HS-5 (cell line): ENCODE results near the gene NT5C1A.

ENCODE experiments used
- DNase-seq: peaks from one replicate; pipeline ENCODE4 v3.0.0-alpha.2; 2012; ENCODE audit warnings: low read depth

NT5C1A gene

DNA sequence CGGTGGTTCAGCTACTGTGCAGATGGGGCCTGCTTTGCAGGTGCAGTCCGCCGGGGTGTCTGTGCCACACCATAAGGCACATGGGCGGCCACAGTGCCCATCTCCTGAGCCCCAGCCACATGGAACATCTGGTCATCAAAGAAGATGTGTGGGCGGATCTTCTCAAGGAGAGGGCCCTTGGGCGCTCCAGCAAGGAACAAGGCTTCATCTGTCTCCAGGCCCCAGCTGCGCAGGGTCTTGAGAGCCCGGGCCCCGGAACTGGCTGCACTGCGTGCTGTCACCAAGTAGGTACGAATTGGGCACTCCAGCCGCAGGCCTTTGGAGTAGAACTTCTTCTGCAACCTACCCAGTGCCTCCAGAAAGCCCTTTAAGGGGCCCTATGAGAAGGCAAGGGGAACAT lies 12.8 kb downstream of the NT5C1A start:
- DNase-seq: no peak

DNA sequence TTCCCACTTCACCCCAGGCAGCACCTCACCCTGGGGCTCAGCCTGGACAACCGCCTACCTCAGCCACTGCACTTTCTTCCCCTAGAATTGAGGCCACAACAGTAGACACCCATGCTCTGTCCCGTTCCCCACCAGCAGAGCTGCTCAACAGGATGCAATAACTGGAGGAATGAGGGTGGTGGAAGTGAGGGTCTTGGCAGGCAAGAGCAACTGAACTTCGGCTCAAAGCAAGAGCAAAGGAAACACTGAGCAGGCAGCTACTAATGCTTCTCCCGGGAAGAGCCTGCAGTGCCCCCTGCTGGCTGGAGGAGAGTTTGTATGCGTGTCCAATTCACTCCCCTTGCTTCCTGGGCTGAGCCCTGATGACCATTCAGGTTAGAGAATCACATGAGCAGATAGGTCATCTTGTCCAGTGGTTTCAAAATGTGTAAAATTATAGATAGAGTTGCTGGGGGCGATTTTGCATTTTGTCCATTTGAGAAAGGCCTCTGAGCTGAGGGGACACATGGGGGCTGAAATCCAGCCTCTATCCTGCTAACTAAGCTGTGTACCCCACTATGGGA lies 13.9 kb downstream of the NT5C1A start:
- no peak for DNase-seq

DNA sequence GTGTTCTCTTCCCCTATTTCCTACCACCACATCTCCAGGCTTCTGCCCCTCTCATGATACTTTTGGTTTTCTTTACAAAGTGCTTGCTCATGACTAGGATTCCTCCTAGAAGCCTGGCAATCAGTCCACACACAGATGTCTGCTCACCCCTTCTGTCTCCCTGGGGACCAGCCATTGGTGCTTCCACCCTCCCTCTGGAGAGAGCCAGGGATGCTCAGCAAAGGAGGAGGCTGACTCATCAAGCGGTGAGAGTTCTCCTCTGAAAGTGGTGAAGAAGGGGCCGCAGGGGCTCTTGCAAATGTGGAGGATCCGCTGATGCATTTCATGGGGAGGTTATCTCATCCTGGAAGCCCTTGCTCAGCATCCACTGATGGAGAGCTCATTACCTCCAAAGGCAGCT lies 14.5 kb downstream of the NT5C1A start:
- no peak for DNase-seq

DNA sequence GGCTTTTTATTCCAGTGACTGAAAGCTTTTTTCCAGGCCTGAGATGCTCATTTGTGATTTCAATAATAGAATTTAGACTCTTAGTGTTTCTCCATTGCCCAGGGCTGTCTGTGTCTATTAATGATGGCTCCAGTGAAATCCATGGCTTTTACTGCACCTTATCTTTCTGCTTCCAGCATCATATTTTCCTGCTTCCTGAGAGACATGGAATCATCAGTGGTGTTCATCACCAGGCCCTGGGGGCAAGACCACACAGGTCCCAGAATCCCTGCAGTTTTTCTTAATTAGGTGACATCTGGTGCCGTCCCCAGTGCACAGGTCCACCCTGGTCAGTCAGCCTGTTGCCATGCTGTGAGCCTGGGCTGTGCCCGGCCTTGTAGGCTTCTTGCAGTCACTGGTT lies 15.5 kb downstream of the NT5C1A start:
- DNase-seq: no peak

DNA sequence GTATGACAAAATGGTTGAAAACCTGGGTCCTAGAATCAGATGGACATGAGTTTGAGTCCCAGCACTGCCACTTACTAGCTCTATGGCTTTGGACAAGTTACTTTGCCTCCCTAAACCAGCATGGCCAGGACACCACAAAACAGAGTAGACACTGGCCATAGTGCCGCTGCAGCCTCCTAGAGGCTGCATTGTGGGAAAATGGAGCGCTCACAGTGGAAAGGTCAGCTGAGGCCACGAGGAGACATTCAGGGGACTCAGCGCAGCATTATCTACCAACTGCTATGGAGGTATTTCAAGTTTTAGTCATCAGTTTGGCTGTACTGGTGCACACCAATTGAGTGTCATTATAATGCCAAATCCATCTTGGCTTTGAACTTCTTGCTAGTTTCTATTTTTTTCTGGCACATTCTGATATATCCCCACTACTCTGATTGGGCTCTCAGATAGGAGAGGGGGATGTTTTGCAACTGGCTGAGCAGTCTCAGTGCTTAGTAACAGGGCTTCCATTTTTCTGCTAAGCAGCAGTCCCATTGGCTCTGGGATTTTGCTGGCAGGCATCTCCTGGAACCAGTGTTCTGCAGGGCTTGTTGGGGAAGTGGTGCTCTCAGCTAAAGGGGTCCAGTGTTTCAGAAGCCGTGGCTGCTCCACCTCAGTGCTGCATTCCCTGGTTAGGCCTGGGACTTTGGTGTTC lies 16.2 kb downstream of the NT5C1A start:
- no peak for DNase-seq

DNA sequence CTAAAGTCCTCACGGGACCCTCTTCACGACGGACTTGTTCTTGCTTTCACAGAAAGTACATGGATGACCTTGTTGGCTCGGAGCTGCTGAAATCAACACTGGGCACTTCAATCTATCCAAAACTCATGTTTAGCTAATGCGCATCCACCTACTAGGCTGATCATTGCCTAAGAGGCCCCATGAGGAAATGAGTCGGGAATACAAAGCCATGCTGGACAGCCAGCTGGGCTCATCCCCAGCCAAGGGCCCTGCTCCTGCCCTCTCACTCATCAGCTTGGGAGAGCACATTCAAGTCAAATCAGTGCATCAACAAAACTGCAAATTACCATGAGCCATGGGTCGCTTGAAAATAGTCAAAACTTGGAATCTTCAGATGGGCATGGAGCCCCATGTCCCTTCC lies 17.6 kb downstream of the NT5C1A start:
- DNase-seq: no peak

DNA sequence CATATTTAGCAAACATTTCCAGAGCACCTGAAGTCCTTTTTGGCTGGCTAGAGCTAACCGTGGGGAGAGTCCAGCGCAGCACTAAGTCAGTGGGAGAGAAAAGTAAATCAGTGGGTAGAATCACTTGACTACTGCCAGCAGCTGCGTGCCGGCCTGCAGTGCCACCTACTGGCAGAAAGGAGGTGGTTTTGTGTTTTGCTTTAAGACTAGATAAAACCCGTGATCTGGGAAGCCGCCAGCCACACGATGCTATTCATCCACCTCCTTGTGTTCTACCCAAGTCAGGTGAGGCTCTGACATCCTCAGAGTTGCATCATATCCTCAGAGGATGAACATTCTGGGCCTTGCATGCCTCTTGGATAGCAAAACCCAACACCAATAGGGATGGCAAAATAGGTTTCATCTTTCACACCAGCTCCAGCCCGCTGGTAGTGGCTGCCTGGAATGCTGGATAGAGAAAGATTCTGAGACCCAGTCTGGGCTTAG lies 18.3 kb downstream of the NT5C1A start:
- no peak for DNase-seq

DNA sequence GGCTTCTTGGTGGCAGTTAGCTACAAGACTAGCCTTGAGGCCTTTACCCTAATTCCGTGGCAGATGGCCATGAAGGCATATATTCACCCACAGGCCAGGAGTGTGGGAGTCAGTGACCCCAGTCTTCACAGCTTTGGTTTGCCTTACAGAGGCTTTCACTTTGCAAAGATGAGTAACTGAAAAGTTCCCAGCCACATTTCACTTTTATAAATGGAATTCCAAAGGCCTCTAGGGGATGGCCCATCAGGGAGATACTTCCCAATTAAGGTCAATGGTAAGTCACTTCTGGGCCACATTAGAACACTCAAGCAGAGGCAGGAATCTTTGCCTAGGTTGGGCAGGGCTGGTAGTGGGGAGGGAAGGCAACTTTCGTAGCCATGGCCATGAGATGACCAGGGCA lies 19.4 kb downstream of the NT5C1A start:
- no peak for DNase-seq

DNA sequence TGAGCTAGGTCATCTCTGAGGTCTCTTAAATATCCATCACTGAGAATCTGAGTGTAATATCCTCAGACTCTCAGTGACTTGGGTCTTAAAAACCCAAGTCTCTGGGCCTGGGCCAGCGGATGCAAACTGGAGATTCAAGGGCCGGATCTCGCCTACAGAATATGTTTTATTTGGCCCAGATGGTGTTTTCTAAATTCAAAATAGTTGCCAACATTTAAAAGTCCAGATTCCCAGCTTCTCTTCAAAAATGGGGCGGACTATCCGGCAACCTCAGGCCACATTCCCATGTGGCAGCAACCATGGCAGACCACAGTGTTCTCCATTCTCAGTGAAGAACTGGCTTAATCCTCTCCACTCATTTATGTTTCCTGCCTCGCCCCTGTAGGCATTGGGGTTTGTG lies 19.8 kb downstream of the NT5C1A start:
- no peak for DNase-seq

DNA sequence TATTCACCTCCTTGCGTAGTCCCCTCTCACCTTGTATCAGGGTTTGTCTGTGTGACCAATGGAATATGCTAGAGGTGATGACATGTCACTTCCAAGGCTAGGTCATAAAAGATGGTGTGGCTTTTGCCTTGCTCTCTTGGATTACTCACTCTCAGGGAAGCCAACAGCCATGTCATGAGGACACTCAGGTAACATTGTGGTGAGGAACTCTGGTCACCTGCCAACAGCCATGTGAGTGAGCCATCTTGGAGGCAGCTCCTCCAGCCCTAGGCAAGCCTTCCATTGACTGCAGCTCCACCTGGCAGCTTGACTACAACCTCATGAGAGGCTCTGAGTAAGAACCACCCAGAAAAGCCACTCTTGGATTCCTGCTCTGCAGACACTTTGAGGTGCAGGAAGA lies 21.5 kb downstream of the NT5C1A start:
- DNase-seq: no peak

DNA sequence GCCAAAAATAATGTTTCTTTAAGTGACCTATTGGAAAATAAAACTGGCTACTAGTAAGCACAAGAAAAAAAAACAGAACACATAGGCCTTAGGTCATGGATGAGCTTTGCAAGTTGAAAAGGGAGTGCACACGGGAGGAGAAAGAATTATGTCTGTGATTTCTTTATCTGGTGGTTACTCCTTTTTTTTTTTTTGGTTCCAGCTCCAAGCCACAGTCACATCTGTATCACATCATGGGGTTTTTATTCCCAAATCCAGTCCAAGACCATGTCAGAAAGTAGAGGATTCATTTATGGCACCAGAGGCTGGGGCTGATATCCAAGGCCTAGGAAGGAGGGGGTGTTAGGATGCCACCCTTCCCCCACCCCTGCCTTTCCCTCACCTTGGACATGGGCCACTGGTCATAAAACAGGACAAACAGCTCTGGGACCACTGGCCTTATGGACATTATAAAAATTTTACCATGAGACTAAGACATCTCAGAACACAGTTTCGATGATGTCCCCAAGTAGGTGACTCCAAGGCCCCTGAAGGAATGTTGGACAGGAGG lies 22.2 kb downstream of the NT5C1A start:
- no peak for DNase-seq

DNA sequence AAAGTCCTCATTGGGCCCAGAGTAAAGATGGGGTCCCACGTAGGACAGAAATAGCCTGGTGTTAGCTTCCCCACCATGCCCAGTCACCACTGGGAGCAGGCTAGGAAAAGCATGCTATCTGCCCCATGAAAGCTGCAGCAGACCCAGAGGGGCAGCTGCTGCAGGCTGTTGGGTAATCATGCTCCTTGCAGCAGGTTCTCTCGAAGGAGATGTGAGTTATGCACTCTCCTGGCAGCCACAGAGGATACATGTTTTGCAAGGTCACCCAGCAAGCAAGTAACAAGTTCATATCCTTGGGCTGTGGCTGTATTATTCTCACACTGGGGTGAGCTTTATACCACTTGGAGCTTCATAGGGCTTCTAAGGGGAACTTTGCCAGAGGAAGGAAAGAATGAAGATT lies 23.4 kb downstream of the NT5C1A start:
- no peak for DNase-seq

DNA sequence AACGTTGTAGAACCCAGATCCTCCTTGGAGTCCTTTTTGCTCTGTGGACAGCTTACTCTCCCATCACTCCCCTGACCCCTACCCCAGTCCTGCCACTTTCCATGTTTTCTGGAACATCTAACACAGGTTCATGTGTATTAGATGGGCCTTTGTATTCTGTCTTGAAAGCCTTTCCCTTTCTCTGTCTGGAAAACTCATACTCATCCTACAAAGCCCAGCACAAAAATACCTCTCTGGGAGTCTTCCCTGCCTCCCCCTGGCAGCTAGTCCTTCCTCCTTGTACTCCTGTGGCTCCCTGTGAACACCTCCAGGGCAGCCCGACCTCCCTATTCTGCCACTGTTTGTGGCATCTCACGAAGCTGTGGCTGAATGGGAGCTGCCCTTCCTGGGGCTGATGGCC lies 24.7 kb downstream of the NT5C1A start:
- no peak for DNase-seq

DNA sequence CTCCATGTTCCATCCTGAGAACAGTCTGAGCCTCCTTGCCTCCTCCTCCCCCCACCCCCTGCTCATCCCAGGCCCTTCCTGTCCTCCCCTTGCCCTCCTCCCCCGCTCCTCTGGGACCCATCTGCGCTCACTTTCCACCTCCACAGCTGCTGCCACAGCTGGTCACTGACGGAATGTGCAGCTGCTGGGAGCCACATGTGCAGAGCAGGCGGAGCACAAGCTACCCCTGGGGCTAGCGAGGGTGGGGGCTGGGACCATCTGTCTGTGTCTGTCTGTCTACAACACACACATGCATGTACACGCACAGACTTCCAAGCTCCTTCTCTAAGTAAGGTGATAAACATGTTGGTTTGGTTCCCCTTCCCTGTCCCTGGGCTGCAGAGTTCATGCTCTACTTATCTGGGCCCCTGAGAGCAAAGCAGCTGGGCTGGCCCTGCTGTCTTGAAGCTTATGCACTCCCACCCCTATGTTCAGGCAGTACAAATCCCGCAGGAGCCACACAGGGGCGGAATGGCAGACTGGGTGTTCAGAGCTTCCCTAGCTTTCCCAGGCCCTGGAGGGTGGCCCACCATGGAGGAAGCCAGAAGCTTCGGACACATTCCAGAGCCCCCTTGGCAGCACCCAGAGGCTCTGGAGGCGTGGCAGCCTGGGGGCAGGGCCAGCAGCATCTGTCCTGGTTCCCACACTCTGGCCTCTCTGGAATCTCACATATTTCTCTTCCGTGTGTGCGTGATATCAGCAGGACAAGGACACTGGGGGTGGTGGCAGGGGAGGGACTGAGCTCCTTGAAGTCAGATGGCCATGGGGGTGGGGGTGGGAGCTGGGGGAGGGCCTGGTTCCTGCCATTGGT lies 25.4 kb downstream of the NT5C1A start:
- DNase-seq: no peak

DNA sequence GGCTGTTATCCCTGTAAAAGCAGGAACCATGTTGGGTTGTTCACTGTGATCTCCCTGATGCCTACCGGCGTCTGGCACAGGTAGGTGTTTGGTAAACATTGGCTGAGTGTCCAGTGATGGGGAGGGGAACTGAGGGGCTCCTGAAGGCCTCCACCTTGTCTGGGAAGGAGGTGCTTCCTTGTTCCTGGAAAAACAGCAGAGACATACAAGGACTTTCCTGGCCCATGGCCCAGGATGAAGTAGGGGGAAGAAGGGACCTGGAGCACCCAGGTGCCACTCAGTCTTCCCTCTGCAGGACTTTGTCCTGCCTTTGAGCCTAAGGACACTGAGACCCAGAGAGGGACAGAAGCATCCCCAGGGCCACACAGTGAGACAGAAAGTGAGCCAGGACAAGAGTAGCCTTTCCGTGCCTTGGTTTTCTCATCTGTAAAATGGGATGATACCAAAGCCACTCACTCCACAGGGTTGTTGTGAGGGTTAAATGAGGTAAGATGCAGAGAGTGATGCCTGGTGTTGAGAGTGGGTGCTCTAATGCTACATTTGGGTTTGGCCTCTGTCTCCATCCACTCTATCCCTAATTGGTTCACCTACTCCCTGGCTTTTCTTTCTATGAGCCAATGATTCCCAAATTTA lies 26.4 kb downstream of the NT5C1A start:
- no peak for DNase-seq

DNA sequence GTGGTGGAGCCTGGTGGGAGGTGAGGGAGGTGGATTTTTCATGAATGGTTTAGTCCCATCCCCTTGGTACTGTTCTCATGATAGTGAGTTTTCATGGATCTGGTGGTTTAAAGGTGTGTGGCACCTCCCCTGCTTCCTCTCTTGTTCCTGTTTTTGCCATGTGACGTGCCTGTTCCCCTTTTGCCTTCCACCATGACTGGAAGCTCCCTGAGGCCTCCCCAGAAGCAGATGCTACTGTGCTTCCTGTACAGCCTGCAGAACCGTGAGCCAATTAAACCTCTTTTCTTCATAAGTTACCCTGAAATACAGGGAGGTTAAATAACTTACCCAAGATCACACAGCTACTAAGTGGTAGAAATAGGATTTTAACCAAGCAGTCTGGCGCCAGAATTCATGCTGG lies 28.2 kb downstream of the NT5C1A start:
- DNase-seq: no peak

DNA sequence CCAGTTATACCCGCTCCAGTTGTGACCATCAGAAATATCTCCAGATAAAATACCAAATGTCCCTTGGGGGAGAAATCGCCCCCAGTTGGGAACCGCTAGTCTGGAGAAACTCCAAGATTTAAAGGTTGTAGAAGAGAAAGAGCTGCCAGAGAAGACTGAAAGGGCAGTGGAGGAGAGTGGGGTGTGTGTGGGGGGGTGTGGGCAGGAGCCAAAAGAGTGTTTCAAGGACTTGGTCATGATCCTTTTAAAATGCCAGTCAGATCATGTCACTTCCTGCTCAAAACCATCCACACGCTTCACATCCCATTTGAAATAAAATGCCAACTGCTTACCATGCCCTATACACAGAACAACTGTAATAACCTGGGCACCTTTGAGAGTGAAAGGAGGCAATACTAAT lies 29.1 kb downstream of the NT5C1A start:
- no peak for DNase-seq

DNA sequence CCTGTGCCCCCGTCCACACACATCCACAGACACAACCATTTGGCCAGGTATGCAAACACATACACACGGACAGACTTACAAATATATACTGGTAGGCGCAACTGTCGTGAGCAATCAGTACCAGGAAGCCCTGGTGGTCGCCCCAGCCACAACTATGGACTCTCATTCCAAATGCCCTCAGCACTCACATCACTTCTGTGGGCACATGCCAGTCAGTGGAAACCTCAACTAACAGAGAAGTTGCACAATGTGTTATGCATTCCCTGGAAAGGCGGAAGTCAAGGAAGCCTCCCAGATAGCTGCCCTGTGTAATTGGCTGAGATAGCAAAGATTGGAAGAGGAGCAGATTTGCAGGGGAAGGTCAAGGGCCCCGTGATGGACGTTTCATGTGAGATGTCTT lies 31.0 kb downstream of the NT5C1A start:
- no peak for DNase-seq

DNA sequence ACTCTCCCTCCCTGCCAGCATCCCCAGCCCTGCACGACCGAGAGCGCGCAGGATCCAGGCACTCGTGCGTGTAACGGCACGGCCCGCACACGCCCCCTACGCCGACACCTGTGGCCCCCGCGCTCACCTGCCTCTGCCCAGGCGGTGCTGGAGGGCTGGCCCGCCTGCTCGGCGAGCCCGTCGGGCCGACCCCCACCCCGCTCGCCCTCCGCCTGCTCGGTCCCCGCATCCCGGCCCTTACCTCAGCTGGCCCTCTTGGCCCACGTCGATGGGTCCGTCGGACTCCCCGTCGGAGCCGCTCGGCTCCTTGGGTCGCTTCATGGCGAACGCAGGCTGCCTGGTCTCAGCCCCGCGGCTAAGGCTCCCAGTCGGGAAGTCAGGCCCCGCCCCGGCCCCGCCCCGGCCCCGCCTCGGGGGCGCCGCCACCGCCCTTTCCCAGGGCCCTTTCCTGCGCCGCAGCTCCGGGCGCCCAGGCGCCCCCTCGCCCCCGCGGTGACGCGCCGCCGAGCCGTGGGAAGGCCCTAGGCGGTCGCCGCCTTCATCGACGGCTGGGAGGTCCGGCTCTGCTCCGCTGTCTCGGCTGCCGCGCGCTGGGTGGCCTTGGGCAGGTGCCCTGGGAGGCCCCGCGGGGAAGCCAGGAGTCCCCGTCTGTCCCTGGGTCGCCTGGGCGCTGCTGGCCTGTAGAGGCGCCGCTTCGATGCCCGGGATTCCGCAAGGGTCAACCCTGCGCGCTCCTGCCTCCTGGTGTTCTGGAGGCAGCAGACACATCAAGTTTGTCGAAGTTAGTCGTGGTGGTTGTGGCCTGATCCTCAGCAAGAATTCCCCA lies 32.4 kb downstream of the NT5C1A start, which contains the start of gene HEYL:
Gene HEYL (minus strand): TSS at position 339 of the 826 bp plus-strand sequence. CDS start 18 bp downstream, at position 321.
- no peak for DNase-seq

DNA sequence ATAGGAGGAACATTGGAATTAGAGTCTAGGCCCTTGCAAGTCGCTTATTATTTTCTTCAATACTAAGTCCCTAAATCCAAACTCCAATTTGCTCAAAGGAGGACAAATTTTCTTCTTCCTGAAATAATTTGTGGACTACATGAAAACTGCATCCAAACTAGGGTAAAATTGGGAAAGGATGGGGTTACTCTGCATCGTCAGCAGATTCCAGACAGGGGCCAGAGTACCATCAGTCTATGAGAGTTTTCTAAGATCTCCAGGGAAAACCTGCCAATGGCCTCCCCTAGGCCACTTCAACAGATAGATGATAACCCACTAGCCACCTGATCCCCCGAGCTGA lies 33.0 kb downstream of the NT5C1A start:
- no peak for DNase-seq

DNA sequence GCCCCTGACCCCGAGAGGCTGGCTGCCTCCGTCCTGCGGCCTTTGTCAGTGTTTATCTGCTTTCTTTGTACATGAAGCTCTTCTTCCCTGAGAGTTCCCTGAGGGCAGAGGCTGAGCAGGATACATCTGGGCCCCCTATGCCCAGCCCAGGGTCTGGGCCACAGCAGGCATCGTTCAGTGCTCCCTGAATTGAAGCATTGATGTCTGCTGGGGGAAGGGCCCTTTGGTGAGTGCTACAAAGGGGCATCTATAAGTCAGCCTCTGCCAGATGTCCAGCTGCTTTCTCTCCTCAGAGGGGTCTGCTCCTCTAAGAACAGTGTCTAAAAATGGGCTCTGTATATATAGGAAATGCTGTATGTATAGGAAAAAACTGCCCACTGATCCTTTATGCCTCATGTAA lies 34.5 kb downstream of the NT5C1A start:
- DNase-seq: no peak

DNA sequence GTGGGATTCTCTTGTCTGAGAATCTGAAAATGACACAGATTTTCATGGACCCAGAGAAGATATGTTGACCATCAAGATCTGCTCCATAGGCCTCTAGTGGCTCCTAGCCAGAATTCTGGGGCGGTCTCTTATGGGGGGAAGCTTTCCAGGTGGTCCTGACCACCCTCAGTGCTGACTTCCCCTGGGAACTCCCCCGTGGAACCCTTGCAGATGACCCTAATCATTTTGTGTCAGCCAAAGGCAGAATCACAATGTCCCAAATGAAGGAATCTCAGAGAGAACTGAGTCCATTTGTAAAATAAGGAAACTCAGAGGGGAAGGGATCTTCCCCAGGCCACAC lies 36.1 kb downstream of the NT5C1A start:
- DNase-seq: no peak
